HepG2 (cell line): Measurements from ENCODE around the gene SMAP2. TPM values are rescaled to one million over a fixed set of nuclear protein-coding genes. Genes with fewer than 3 reads are reported as not detected.
A peak's percentile ranks its signal among the peaks of the same experiment; 100 is the strongest.

Experiments used
- DRAP1 ChIP-seq: IDR thresholded peaks from 2 replicates; pipeline ENCODE4 v1.6.1; 2016; ENCODE audit warnings: missing genetic modification reagents, missing compliant biosample characterization
- ETV6 ChIP-seq: sonication (generic); formaldehyde crosslinking; conservative IDR thresholded peaks from 2 replicates; pipeline ENCODE4 v1.4.0; 2020; ENCODE audit warnings: missing genetic modification reagents
- GABPB1 ChIP-seq: IDR thresholded peaks from 2 replicates; pipeline ENCODE4 v1.6.1; 2016; ENCODE audit warnings: mild to moderate bottlenecking, missing genetic modification reagents, moderate library complexity, missing compliant biosample characterization
- HES4 ChIP-seq: sonication (generic); formaldehyde crosslinking; IDR thresholded peaks from 2 replicates; pipeline ENCODE4 v1.9.0; 2021; ENCODE audit warnings: mild to moderate bottlenecking, missing genetic modification reagents, borderline replicate concordance
- HNF1A ChIP-seq, 2 experiments: sonication (generic) in 1 of 2; formaldehyde crosslinking in 1 of 2; IDR thresholded peaks; 2 replicates each; pipeline versions ENCODE4 v1.4.0 to v1.6.1; 2016 to 2020; ENCODE audit warnings: borderline replicate concordance in 1 of 2, low read depth in 1 of 2, mild to moderate bottlenecking in 1 of 2, missing genetic modification reagents in 1 of 2
- HOXA3 ChIP-seq: sonication (generic); formaldehyde crosslinking; IDR thresholded peaks from 2 replicates; pipeline ENCODE4 v1.5.0; 2020; ENCODE audit warnings: missing genetic modification reagents
- KLF12 ChIP-seq: sonication (generic); formaldehyde crosslinking; IDR thresholded peaks from 2 replicates; pipeline ENCODE4 v1.4.0; 2020; ENCODE audit warnings: missing genetic modification reagents, borderline replicate concordance
- KMT2A ChIP-seq: sonication (generic); formaldehyde crosslinking; IDR thresholded peaks from 2 replicates; pipeline ENCODE4 v1.4.0; 2020; ENCODE audit warnings: missing genetic modification reagents
- NR2C2 ChIP-seq: sonication (generic); formaldehyde crosslinking; IDR thresholded peaks from 2 replicates; pipeline ENCODE4 v1.4.0; 2020; ENCODE audit warnings: missing genetic modification reagents, mild to moderate bottlenecking, moderate library complexity, borderline replicate concordance
- PHF5A ChIP-seq: IDR thresholded peaks from one replicate; pipeline ENCODE4 v1.6.1; 2018; ENCODE audit warnings: low read depth, missing genetic modification reagents; ENCODE audit not compliant: unreplicated experiment
- PITX1 ChIP-seq: sonication (generic); formaldehyde crosslinking; IDR thresholded peaks from 2 replicates; pipeline ENCODE4 v1.5.1; 2020; ENCODE audit warnings: mild to moderate bottlenecking, missing genetic modification reagents
- POGK ChIP-seq: sonication (generic); formaldehyde crosslinking; conservative IDR thresholded peaks from 2 replicates; pipeline ENCODE4 v1.8.0; 2022; ENCODE audit warnings: mild to moderate bottlenecking, moderate library complexity, missing genetic modification reagents
- SALL2 ChIP-seq: sonication (generic); formaldehyde crosslinking; IDR thresholded peaks from 2 replicates; pipeline ENCODE4 v1.8.1; 2023; ENCODE audit warnings: mild to moderate bottlenecking, missing genetic modification reagents, inconsistent platforms
- SAP130 ChIP-seq: IDR thresholded peaks from 2 replicates; pipeline ENCODE4 v1.6.1; 2016; ENCODE audit warnings: low read depth
- TBX2 ChIP-seq: sonication (generic); formaldehyde crosslinking; IDR thresholded peaks from 2 replicates; pipeline ENCODE4 v1.5.0; 2020; ENCODE audit warnings: missing genetic modification reagents, mild to moderate bottlenecking, borderline replicate concordance
- TCF12 ChIP-seq, 2 experiments: fragments of 450-650 bp in 1 of 2; sonication (generic) in 1 of 2; formaldehyde crosslinking in 1 of 2; IDR thresholded peaks; 2 replicates each; pipeline versions ENCODE4 v1.6.1 to v1.8.0; 2017 to 2022; ENCODE audit warnings: antibody characterized with exemption in 1 of 2, mild to moderate bottlenecking in 1 of 2, missing genetic modification reagents in 1 of 2, moderate library complexity in 1 of 2
- ZBTB25 ChIP-seq: IDR thresholded peaks from 2 replicates; pipeline ENCODE4 v1.6.1; 2018; ENCODE audit warnings: missing genetic modification reagents
- ZNF224 ChIP-seq: sonication (generic); formaldehyde crosslinking; IDR thresholded peaks from 2 replicates; pipeline ENCODE4 v1.5.0; 2020; ENCODE audit warnings: mild to moderate bottlenecking, missing genetic modification reagents
- ZNF614 ChIP-seq: IDR thresholded peaks from 2 replicates; pipeline ENCODE4 v1.6.1; 2018; ENCODE audit warnings: missing biosample characterization, missing genetic modification reagents, inconsistent platforms, borderline replicate concordance
- ZNF749 ChIP-seq: sonication (generic); formaldehyde crosslinking; IDR thresholded peaks from 2 replicates; pipeline ENCODE4 v1.8.0; 2022; ENCODE audit warnings: mild to moderate bottlenecking, missing genetic modification reagents, moderate library complexity, borderline replicate concordance
- ZNF75D ChIP-seq: sonication (generic); formaldehyde crosslinking; IDR thresholded peaks from 2 replicates; pipeline ENCODE4 v1.8.1; 2023; ENCODE audit warnings: missing genetic modification reagents, mild to moderate bottlenecking, borderline replicate concordance
- ZNF792 ChIP-seq: IDR thresholded peaks from 2 replicates; pipeline ENCODE4 v1.6.1; 2016
- polyA plus RNA-seq, 8 experiments: library from polyadenylated mRNA; depleted of rRNA in 3 of 8; stranded (reverse) in 7 of 8; unstranded in 1 of 8; fragments of >200 nt; fragmentation: Illumina TruSeq in 4 of 8; extraction: Trizol in 4 of 8; gene quantifications; 2 replicates each; pipeline versions ENCODE4 v1.2.1 to v1.2.3, GENCODE V29; 2011 to 2016; ENCODE audit warnings: low read depth in 4 of 8, missing spikeins in 1 of 8, mixed read lengths in 1 of 8; ENCODE audit not compliant: insufficient read depth in 1 of 8
- total RNA-seq, 5 experiments: library from RNA; depleted of rRNA; stranded (reverse); fragments of >200 nt; fragmentation: Illumina TruSeq; extraction: Trizol; gene quantifications; 2 replicates each; pipeline ENCODE4 v1.2.3, GENCODE V29; 2016; ENCODE audit warnings: low read depth in 1 of 5

Gene SMAP2
- total and polyA plus RNA-seq, 2 of the 13 experiments (the other 11 are each of a cell fraction or from before 2014, with no cell fraction given): 19.0 to 22.3 TPM

- TF ChIP-seq DRAP1 (CRISPR knock-in tag) (0 out of 2 replicates have a peak, but pooled peaks have one; percentile 12), TCF12 (IDR thresholded peaks at IDR 0.05) (no peak), TCF12 (CRISPR knock-in tag; IDR thresholded peaks at IDR 0.05) (no peak), HES4 (CRISPR knock-in tag) (no peak), ZNF75D (CRISPR knock-in tag) (no peak), TBX2 (CRISPR knock-in tag) (peak; percentile 46), HNF1A (IDR thresholded peaks at IDR 0.05; ENCODE audit: low read depth) (0 out of 2 replicates have a peak, but pooled peaks have one; percentile 30), HNF1A (CRISPR knock-in tag; IDR thresholded peaks at IDR 0.05; ENCODE audit: borderline replicate concordance) (peak; percentile 62; the same call in 1 of the 2 replicates), ZNF614 (CRISPR knock-in tag) (0 out of 2 replicates have a peak, but pooled peaks have one; percentile 71), SALL2 (CRISPR knock-in tag) (peak; percentile 47; the same call in 1 of the 2 replicates), PITX1 (CRISPR knock-in tag) (peak; percentile 89), NR2C2 (peak; percentile 57; the same call in 1 of the 2 replicates), ETV6 (CRISPR knock-in tag) (no peak), KLF12 (no peak), POGK (CRISPR knock-in tag) (no peak; the same call in 1 of the 2 replicates), ZNF792 (CRISPR knock-in tag) (peak; percentile 68; the same call in 1 of the 2 replicates), ZBTB25 (CRISPR knock-in tag) (peak; percentile 52; the same call in 1 of the 2 replicates), KMT2A (CRISPR knock-in tag) (no peak), ZNF224 (CRISPR knock-in tag) (peak; percentile 44; the same call in 1 of the 2 replicates), ZNF749 (CRISPR knock-in tag) (no peak), SAP130 (CRISPR knock-in tag) (peak; percentile 79), PHF5A (CRISPR knock-in tag) (no peak), GABPB1 (no peak), HOXA3 (CRISPR knock-in tag) (peak; percentile 42; the same call in 1 of the 2 replicates)
These were observed 16.5 kb downstream of the SMAP2 start (continued) for GRCh38 chr1:40389871-40390560.
